Natural killer cell (primary cell): ENCODE measurements around the gene CLIC6. TPM values are rescaled to one million over a fixed set of nuclear protein-coding genes. Genes with fewer than 3 reads are reported as not detected.

Experiments used
- ATAC-seq, 3 donors: fragments of 150-1000 bp in 2 of 3; fragments of 200-7000 bp in 1 of 3; cut with Tn5 transposase; 1 replicate in 1 of 3; 2 replicates in 2 of 3; pipeline ENCODE4 v1.10.0; 2021; ENCODE audit warnings: mild to moderate bottlenecking in 2 of 3, moderate library complexity in 2 of 3
- DNase-seq, 2 donors: peaks; one replicate each; pipeline versions ENCODE4 v3.0.0 to v3.0.0-alpha.2; 2013 to 2021; ENCODE audit warnings: mixed read lengths in 1 of 2
- H3K27ac ChIP-seq: one replicate; pipeline ENCODE4 v1.5.1; 2013; ENCODE audit warnings: mild to moderate bottlenecking, low read length
- H3K27me3 ChIP-seq: one replicate; pipeline ENCODE4 v1.6.1; 2013; ENCODE audit warnings: low read length; ENCODE audit not compliant: control insufficient read depth, insufficient read depth
- H3K36me3 ChIP-seq: one replicate; pipeline ENCODE4 v1.6.1; 2013; ENCODE audit warnings: low read length; ENCODE audit not compliant: control insufficient read depth, insufficient read depth
- H3K4me1 ChIP-seq: one replicate; pipeline ENCODE4 v1.6.1; 2013; ENCODE audit warnings: low read length; ENCODE audit not compliant: control insufficient read depth, insufficient read depth
- H3K4me3 ChIP-seq: one replicate; pipeline ENCODE4 v1.5.1; 2013; ENCODE audit warnings: low read length
- H3K9me3 ChIP-seq: one replicate; pipeline ENCODE4 v1.6.1; 2013; ENCODE audit warnings: low read length; ENCODE audit not compliant: control insufficient read depth, insufficient read depth
- H3K27ac Mint-ChIP-seq, 2 donors: one replicate each; pipeline ENCODE4 v1.8.0; 2022; ENCODE audit warnings: mild to moderate bottlenecking in 2 of 2, mixed read lengths in 2 of 2, moderate library complexity in 1 of 2
- H3K27me3 Mint-ChIP-seq, 2 donors: one replicate each; pipeline ENCODE4 v1.8.0; 2022; ENCODE audit warnings: low read depth in 2 of 2, mixed read lengths in 2 of 2
- H3K36me3 Mint-ChIP-seq: one replicate; pipeline ENCODE4 v1.8.0; 2022; ENCODE audit warnings: mixed read lengths
- H3K4me1 Mint-ChIP-seq, 2 donors: one replicate each; pipeline ENCODE4 v1.8.0; 2022; ENCODE audit warnings: mixed read lengths in 2 of 2
- H3K4me3 Mint-ChIP-seq: one replicate; pipeline ENCODE4 v1.8.0; 2022; ENCODE audit warnings: mild to moderate bottlenecking, moderate library complexity, mixed read lengths
- H3K9me3 Mint-ChIP-seq, 2 donors: one replicate each; pipeline ENCODE4 v1.8.0; 2022; ENCODE audit warnings: mixed read lengths in 2 of 2
- CTCF ChIP-seq: fragments of 200-600 bp; IDR thresholded peaks from one replicate; pipeline ENCODE4 v1.8.0; 2022; ENCODE audit warnings: antibody characterized with exemption
- WGBS: methylation state at CpG from one replicate; pipeline ENCODE4 v1.1.7; 2013; ENCODE audit warnings: missing lambda C conversion rate; ENCODE audit not compliant: insufficient coverage; 5-methylcytosine and 5-hydroxymethylcytosine counted together
- intact Hi-C: fragments of 100-400 bp; cut with micrococcal nuclease; formaldehyde crosslinking; loops from one replicate; pipeline ENCODE4 v1.14.2; 2022
- total RNA-seq, 4 donors: library from RNA; stranded (reverse); fragments of 120-200 nt in 1 of 4; gene quantifications; one replicate each; pipeline versions ENCODE4 v1.2.3 to v1.2.4, GENCODE V29; 2013 to 2022

The CLIC6 gene
- total RNA-seq, 3 donors from 2014 or later (not counting 1 experiment from before 2014, with no cell fraction given): not detected

DNA sequence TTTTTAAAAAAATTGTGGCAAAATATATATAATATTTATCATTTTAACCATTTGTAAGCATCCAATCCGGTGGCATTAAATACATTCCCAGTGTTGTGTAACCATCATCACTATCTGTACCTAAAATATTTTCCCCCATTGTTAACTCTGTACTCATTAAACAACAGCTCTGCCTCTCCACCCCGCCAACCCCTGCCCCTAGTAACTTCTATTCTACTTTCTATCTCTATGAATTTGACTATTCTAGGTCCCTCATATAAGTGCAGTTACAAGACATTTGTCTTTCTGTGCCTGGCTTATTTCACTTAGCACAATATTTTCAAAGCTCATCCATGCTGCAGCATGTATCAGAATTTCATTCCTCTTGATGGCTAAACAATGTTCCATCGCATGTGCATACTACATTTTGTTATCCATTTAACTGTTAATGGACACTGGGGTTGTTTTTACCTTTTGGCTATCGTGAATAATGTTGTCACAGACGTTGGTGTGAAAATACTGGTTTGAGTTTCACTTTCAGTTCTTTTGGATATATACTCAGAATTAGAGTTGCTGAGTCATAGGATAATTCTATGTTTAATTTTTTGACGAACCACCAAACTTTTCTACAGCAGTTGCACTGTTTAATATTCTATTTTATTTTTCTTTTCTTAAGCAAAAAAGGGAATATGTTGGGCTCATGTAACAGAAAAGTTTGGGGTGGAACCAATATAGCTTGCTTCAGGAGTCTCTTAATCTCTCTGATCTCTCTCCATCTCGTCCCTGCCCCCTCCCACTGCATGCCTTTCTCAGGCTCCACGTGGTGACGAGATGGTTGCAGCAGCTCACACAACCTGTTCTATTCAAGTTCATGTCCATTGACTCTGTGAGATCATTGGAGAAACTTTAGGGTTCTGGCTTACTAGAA lies 28.7 kb upstream of the CLIC6 start:
- Histone ChIP-seq H3K36me3 (no peaks in the 10 kb centered on the region), H3K9me3 (no peaks in the 10 kb centered on the region), H3K27ac (no peak overlapping the region), H3K4me3 (no peak overlapping the region), H3K27me3 (no peaks in the 10 kb centered on the region), H3K4me1 (peaks cover 4% of the 10 kb centered on the region)
- Mint-ChIP-seq H3K27me3 (no peaks in the 10 kb centered on the region), H3K4me3 (peak overlapping the region; percentile 76), H3K9me3 (no peaks in the 10 kb centered on the region), H3K27ac (peak overlapping the region; percentile 67 to 81), H3K4me1 (peaks cover 13% of the 10 kb centered on the region in 2 donors), H3K36me3 (no peaks in the 10 kb centered on the region)
- peak in 1 of 2 donors; percentile 21 for DNase-seq
- intact Hi-C loops: no loop called here
- WGBS: 29% methylated on average over 7 of the region's 9 CpGs
- no peak for TF ChIP-seq CTCF
- ATAC-seq: peak; percentile 52 to 88 (median 67)

GRCh38 chr21:34640858-34641257 lies 27.9 kb upstream of the CLIC6 start:
- Histone ChIP-seq H3K4me3 (no peak overlapping the region), H3K27ac (no peak overlapping the region), H3K9me3 (no peaks in the 10 kb centered on the region), H3K36me3 (no peaks in the 10 kb centered on the region), H3K27me3 (no peaks in the 10 kb centered on the region), H3K4me1 (peaks cover 4% of the 10 kb centered on the region)
- no peaks in the 10 kb centered on the region for H3K9me3 Mint-ChIP-seq
- no peak for ATAC-seq
- peak overlapping the region; percentile 76 for H3K4me3 Mint-ChIP-seq
- H3K4me1 Mint-ChIP-seq: peaks cover 13% of the 10 kb centered on the region in 2 donors
- WGBS: 93% methylated on average over 4 of the region's 4 CpGs
- H3K36me3 Mint-ChIP-seq: no peaks in the 10 kb centered on the region
- H3K27ac Mint-ChIP-seq: peak overlapping the region in 1 of 2 donors; percentile 81
- intact Hi-C loops: no loop called here
- H3K27me3 Mint-ChIP-seq: no peaks in the 10 kb centered on the region
- no peak for DNase-seq
- TF ChIP-seq CTCF: no peak

DNA sequence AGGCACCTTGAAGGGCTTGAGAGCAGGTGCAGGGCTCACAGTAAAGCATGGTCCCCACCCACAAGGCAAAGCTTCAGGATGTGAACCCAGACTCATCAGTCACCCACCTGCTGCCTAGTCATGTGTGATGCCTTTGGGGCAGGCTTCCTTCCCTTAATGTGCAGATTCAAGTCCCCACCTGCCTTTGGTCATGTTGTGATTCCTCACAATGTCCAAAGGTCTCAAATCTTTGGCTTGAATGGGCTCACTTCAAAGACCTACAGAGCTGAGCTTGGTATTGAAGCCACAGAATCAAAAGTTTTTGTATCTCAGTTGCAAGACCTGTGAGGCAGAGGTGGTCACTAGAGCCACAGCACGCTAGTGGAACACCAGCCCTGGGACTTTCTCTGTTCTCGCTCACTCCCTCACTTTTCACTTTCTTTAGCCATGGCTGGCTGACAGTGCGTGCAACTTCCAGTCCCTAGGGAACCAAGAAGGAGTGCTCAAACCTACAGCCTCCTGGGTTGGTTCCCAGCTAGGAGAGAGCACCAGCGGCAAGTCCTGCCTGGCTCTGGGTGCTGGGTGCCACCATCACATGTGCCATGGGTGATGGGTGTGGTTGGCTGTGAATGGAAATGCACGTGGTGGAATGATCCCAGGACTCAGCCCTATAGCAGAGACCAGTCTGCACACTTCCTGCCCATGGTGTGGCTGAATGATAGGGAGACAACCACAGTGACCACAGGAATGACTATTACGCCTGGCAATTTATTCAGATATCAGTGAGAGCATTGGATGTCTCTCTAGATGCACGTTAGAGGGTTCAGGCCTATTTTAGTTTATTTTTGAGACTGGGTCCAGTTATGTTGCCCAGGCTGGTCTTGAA lies 26.4 kb upstream of the CLIC6 start:
- DNase-seq: no peak
- H3K36me3 ChIP-seq: no peaks in the 10 kb centered on the region
- peaks cover 13% of the 10 kb centered on the region in 2 donors for H3K4me1 Mint-ChIP-seq
- H3K4me1 ChIP-seq: peaks cover 4% of the 10 kb centered on the region
- no peak for ATAC-seq
- peaks cover 3 to 5% of the 10 kb centered on the region in 2 donors for H3K27me3 Mint-ChIP-seq
- intact Hi-C loops: no loop called here
- 55% methylated on average over 7 of the region's 7 CpGs for WGBS
- H3K36me3 Mint-ChIP-seq: no peaks in the 10 kb centered on the region
- no peak overlapping the region for H3K27ac ChIP-seq
- H3K27ac Mint-ChIP-seq: no peak overlapping the region
- no peak overlapping the region for H3K4me3 ChIP-seq
- TF ChIP-seq CTCF: no peak
- H3K9me3 ChIP-seq: no peaks in the 10 kb centered on the region
- H3K4me3 Mint-ChIP-seq: no peak overlapping the region
- H3K27me3 ChIP-seq: no peaks in the 10 kb centered on the region
- no peaks in the 10 kb centered on the region for H3K9me3 Mint-ChIP-seq
